GM10847 (cell line): ENCODE data around the gene BCAS2.

Experiments used
- POLR2A ChIP-seq: IDR thresholded peaks from 2 replicates; pipeline ENCODE4 v1.6.1; 2011; ENCODE audit not compliant: insufficient read length; ENCODE audit errors: extremely low read depth

The BCAS2 gene

GRCh38 chr1:114586513-114587047, 5.2 kb upstream of the BCAS2 start:
- TF ChIP-seq POLR2A, result no peak

GRCh38 chr1:114585231-114585630, 3.8 kb upstream of the BCAS2 start:
- TF ChIP-seq POLR2A, result no peak

- no peak for TF ChIP-seq POLR2A
Measured at GRCh38 chr1:114574365-114574764, 7.0 kb downstream of the BCAS2 start.

GRCh38 chr1:114564141-114564540, 17.3 kb downstream of the BCAS2 start:
- no peak for TF ChIP-seq POLR2A

- TF ChIP-seq POLR2A, result no peak
Measured at GRCh38 chr1:114561333-114561732, 20.1 kb downstream of the BCAS2 start.

GRCh38 chr1:114559356-114559755, 22.1 kb downstream of the BCAS2 start:
- TF ChIP-seq POLR2A, result no peak

GRCh38 chr1:114558544-114558943, 22.9 kb downstream of the BCAS2 start:
- no peak for TF ChIP-seq POLR2A

- no peak for TF ChIP-seq POLR2A
Measured at GRCh38 chr1:114554577-114554976, 26.8 kb downstream of the BCAS2 start.

- no peak for TF ChIP-seq POLR2A
Measured at GRCh38 chr1:114552106-114552639, 29.2 kb downstream of the BCAS2 start.

GRCh38 chr1:114551400-114551799, 30.0 kb downstream of the BCAS2 start:
- no peak for TF ChIP-seq POLR2A

- TF ChIP-seq POLR2A, result no peak
Measured at GRCh38 chr1:114550336-114550735, 31.1 kb downstream of the BCAS2 start.

- TF ChIP-seq POLR2A, result no peak
Measured at GRCh38 chr1:114549137-114549536, 32.3 kb downstream of the BCAS2 start.

GRCh38 chr1:114547076-114547475, 34.3 kb downstream of the BCAS2 start:
- no peak for TF ChIP-seq POLR2A

- TF ChIP-seq POLR2A, result no peak
Measured at GRCh38 chr1:114545796-114546195, 35.6 kb downstream of the BCAS2 start.

GRCh38 chr1:114545315-114545714, 36.1 kb downstream of the BCAS2 start:
- no peak for TF ChIP-seq POLR2A

GRCh38 chr1:114540821-114541220, 40.6 kb downstream of the BCAS2 start:
- no peak for TF ChIP-seq POLR2A

GRCh38 chr1:114540272-114540671, 41.1 kb downstream of the BCAS2 start:
- no peak for TF ChIP-seq POLR2A
